Heart left ventricle (tissue), 13 donors: ENCODE results near the gene PCSK6.

Source experiments
- POLR2A ChIP-seq, 2 donors: fragments of 450-650 bp; IDR thresholded peaks; one replicate each; pipeline ENCODE4 v1.6.1; 2017; ENCODE audit warnings: antibody characterized with exemption in 2 of 2, mild to moderate bottlenecking in 2 of 2, moderate library complexity in 2 of 2
- TF ChIP-seq, protein P1 (sequence below), 12 donors: fragments of 200-600 bp; sonication (generic) in 4 of 12; IDR thresholded peaks; one replicate each; pipeline versions ENCODE4 v1.5.0 to v1.8.0; 2018 to 2022; ENCODE audit warnings: antibody characterized with exemption in 12 of 12, mild to moderate bottlenecking in 5 of 12
- donor health status: ischemic (EF 13 %, LVEDD 7.1; RV severe dilation, severe dysfunction).
- donor health status: DM: no; HTN: yes; CAD: no.
- donor health status: DM: no; HTN: no; CAD: no.
- donor health status: ischemic (EF 25% LVEDD 6.9; RV normal size, moderate dysfunction).
- donor health status: ischemic (EF 25% LVEDD 5.7; RV mildly dilated, moderate dysfunction).
- donor health status: ischemic (EF 35%, LVEDD 5.7; RV mildly dilated, moderate dysfunction).
- donor health status: nonischemic (EF 11% LVEDD 7.7; RV severe dilation, severe dysfunction).
- donor health status: DM: yes; HTN: yes; CAD: no.
- donor health status: PGD.
- donor health status: ischemic (EF 29% LVEDD 5.4; RV normal size, mild dysfunction).
- donor health status: nonischemic (EF 23%, LVEDD 6.1; RV moderate dilation, normal function).

DNA sequence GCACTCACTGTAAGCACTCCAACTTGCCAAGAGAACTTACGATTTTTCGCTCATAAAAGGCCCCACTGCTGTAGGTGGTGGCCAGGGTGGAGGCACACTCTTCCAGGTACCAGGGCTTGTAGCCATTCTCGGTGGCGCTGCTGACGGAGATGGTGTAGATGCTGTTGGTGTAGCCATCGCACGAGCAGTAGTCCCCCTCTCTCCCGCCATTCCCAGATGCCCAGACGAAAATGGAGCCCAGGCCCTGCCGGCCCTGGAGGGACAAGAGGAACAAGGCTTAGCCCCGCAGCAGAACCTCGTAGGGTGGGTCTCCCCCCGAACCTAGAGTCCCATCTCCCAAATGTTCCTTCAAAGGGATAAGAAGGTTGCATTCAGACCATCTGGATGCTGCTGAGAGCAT is 96.3 kb downstream of the PCSK6 start:
- TF ChIP-seq, protein P1, sequence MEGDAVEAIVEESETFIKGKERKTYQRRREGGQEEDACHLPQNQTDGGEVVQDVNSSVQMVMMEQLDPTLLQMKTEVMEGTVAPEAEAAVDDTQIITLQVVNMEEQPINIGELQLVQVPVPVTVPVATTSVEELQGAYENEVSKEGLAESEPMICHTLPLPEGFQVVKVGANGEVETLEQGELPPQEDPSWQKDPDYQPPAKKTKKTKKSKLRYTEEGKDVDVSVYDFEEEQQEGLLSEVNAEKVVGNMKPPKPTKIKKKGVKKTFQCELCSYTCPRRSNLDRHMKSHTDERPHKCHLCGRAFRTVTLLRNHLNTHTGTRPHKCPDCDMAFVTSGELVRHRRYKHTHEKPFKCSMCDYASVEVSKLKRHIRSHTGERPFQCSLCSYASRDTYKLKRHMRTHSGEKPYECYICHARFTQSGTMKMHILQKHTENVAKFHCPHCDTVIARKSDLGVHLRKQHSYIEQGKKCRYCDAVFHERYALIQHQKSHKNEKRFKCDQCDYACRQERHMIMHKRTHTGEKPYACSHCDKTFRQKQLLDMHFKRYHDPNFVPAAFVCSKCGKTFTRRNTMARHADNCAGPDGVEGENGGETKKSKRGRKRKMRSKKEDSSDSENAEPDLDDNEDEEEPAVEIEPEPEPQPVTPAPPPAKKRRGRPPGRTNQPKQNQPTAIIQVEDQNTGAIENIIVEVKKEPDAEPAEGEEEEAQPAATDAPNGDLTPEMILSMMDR (IDR thresholded peaks at IDR 0.05) = no peak
- TF ChIP-seq POLR2A (IDR thresholded peaks at IDR 0.05) = no peak
